HCT116 (cell line): ENCODE measurements around the gene SRPK3.

Experiments
- CBX3 ChIP-seq: IDR thresholded peaks from 2 replicates; pipeline ENCODE4 v1.6.1; 2012; ENCODE audit warnings: low read depth
- EGR1 ChIP-seq: IDR thresholded peaks from 2 replicates; pipeline ENCODE4 v1.6.1; 2012; ENCODE audit warnings: low read depth
- EZH2 ChIP-seq: fragments of 200-600 bp; sonication (generic); IDR thresholded peaks from 2 replicates; pipeline ENCODE4 v1.6.1; 2017; ENCODE audit warnings: antibody characterized with exemption, mixed run types
- POLR2AphosphoS5 ChIP-seq: IDR thresholded peaks from 2 replicates; pipeline ENCODE4 v1.6.1; 2011; ENCODE audit warnings: mild to moderate bottlenecking, low read depth, low read length, moderate library complexity
- RAD21 ChIP-seq: IDR thresholded peaks from 2 replicates; pipeline ENCODE4 v1.6.1; 2012; ENCODE audit warnings: low read depth, mild to moderate bottlenecking
- SRF ChIP-seq: IDR thresholded peaks from 2 replicates; pipeline ENCODE4 v1.6.1; 2012; ENCODE audit warnings: low read depth
- ZFX ChIP-seq: fragments of 450-650 bp; IDR thresholded peaks from 2 replicates; pipeline ENCODE4 v1.6.1; 2017
- TF ChIP-seq, protein P1 (sequence below), 3 experiments: fragments of 200-600 bp in 1 of 3; sonication (generic) in 1 of 3; IDR thresholded peaks in 2 of 3; conservative IDR thresholded peaks in 1 of 3; 2 replicates each; pipeline ENCODE4 v1.5.1; 2012 to 2017; ENCODE audit warnings: low read depth in 2 of 3, low read length in 2 of 3, antibody characterized with exemption in 1 of 3, borderline replicate concordance in 1 of 3, control low read depth in 1 of 3, mild to moderate bottlenecking in 1 of 3, mixed read lengths in 1 of 3, mixed run types in 1 of 3, moderate library complexity in 1 of 3; ENCODE audit not compliant: insufficient read depth in 1 of 3
- TF ChIP-seq, protein P2 (sequence below): IDR thresholded peaks from 2 replicates; pipeline ENCODE4 v1.6.1; 2012; ENCODE audit warnings: low read depth
- TF ChIP-seq, protein P3 (sequence below): IDR thresholded peaks from 2 replicates; pipeline ENCODE4 v1.6.1; 2012

DNA sequence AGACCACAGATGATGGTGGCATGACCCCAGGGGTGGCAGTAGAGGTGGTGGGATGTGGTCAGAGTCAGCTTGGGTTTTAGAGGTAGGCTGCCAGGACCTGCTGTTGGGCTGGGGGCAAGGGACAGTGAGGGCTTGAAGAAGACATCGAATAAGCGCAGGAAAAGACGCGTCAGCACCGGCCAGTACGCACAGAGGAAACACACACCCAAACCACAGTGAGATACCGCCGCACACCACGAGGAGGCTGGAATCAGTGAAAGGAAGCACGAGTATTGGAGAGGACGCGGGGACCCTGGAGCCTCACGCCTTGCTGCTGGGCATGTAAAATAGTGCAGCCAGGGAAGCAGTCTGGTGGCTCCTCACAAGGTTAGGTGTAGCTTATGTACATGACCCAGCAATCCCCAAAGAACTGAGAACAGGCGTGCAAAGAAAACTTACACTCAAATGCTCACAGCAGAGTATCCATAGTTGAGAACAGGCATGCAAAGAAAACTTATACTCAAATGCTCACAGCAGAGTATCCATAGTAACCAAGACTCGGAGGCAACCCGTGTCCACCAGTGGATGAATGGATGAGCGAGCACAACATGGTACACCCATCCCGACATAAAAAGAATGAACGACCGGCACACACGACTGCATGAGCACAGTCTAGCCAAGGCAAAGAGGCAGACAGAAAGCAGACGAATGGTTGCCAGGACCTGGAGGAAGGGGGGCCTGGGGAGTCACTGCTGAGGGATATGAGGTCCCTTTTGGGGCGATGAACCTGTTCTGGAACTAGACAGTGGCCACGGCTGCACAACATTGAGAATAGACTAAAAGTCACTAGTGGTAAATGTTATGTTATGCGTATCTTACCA, 36.2 kb downstream of the SRPK3 start:
- no peak for TF ChIP-seq EGR1
- TF ChIP-seq, protein P1, sequence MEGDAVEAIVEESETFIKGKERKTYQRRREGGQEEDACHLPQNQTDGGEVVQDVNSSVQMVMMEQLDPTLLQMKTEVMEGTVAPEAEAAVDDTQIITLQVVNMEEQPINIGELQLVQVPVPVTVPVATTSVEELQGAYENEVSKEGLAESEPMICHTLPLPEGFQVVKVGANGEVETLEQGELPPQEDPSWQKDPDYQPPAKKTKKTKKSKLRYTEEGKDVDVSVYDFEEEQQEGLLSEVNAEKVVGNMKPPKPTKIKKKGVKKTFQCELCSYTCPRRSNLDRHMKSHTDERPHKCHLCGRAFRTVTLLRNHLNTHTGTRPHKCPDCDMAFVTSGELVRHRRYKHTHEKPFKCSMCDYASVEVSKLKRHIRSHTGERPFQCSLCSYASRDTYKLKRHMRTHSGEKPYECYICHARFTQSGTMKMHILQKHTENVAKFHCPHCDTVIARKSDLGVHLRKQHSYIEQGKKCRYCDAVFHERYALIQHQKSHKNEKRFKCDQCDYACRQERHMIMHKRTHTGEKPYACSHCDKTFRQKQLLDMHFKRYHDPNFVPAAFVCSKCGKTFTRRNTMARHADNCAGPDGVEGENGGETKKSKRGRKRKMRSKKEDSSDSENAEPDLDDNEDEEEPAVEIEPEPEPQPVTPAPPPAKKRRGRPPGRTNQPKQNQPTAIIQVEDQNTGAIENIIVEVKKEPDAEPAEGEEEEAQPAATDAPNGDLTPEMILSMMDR (IDR thresholded peaks at IDR 0.05 in 2 of 3, conservative IDR thresholded peaks at IDR 0.05 in 1 of 3; ENCODE audit: borderline replicate concordance in 1 of 3, insufficient read depth in 1 of 3, low read depth in 2 of 3, low read length in 2 of 3): no peak
- no peak for TF ChIP-seq POLR2AphosphoS5
- no peak for TF ChIP-seq EZH2
- TF ChIP-seq RAD21: no peak
- TF ChIP-seq SRF: no peak
- TF ChIP-seq, protein P2, sequence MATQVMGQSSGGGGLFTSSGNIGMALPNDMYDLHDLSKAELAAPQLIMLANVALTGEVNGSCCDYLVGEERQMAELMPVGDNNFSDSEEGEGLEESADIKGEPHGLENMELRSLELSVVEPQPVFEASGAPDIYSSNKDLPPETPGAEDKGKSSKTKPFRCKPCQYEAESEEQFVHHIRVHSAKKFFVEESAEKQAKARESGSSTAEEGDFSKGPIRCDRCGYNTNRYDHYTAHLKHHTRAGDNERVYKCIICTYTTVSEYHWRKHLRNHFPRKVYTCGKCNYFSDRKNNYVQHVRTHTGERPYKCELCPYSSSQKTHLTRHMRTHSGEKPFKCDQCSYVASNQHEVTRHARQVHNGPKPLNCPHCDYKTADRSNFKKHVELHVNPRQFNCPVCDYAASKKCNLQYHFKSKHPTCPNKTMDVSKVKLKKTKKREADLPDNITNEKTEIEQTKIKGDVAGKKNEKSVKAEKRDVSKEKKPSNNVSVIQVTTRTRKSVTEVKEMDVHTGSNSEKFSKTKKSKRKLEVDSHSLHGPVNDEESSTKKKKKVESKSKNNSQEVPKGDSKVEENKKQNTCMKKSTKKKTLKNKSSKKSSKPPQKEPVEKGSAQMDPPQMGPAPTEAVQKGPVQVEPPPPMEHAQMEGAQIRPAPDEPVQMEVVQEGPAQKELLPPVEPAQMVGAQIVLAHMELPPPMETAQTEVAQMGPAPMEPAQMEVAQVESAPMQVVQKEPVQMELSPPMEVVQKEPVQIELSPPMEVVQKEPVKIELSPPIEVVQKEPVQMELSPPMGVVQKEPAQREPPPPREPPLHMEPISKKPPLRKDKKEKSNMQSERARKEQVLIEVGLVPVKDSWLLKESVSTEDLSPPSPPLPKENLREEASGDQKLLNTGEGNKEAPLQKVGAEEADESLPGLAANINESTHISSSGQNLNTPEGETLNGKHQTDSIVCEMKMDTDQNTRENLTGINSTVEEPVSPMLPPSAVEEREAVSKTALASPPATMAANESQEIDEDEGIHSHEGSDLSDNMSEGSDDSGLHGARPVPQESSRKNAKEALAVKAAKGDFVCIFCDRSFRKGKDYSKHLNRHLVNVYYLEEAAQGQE: no peak
- TF ChIP-seq ZFX: no peak
- TF ChIP-seq, protein P3, sequence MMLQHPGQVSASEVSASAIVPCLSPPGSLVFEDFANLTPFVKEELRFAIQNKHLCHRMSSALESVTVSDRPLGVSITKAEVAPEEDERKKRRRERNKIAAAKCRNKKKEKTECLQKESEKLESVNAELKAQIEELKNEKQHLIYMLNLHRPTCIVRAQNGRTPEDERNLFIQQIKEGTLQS: no peak
- no peak for TF ChIP-seq CBX3
